PFSK-1 (cell line): Measurements from ENCODE around the gene MCM10.

Experiments used
- POLR2AphosphoS5 ChIP-seq: IDR thresholded peaks from 2 replicates; pipeline ENCODE4 v1.6.1; 2012; ENCODE audit warnings: low read depth, mild to moderate bottlenecking, control low read depth, low read length, moderate library complexity
- TAF1 ChIP-seq: IDR thresholded peaks from 2 replicates; pipeline ENCODE4 v1.6.1; 2012; ENCODE audit warnings: low read length, control low read depth, borderline replicate concordance; ENCODE audit not compliant: insufficient read depth
- TF ChIP-seq, protein P1 (sequence below), 2 experiments: IDR thresholded peaks; 2 replicates each; pipeline versions ENCODE4 v1.6.1 to v1.8.0; 2011 to 2012; ENCODE audit warnings: low read depth in 2 of 2, low read length in 2 of 2, control low read depth in 1 of 2, inconsistent platforms in 1 of 2, mild to moderate bottlenecking in 1 of 2, moderate library complexity in 1 of 2; ENCODE audit not compliant: insufficient read depth in 1 of 2

DNA sequence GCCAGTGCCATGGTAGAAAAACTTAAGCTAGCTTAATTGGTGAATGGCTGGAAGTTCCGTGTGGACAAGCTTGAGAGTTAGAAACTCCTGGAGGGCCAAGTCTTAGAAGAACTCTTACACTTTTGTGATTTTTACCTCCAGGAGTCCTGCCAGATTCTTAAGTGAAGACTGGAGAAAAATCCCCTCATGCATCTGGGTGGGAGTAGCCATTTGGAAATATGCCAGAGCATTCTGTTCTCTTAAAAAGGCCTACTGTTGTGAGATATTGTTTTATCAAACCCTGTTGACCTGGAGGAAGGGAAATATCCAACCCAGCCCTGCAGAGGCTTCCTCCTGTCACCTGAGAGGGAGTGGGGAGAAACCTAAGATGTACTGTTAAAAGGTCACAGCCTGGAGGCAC, 17.6 kb upstream of the MCM10 start:
- TF ChIP-seq, protein P1, sequence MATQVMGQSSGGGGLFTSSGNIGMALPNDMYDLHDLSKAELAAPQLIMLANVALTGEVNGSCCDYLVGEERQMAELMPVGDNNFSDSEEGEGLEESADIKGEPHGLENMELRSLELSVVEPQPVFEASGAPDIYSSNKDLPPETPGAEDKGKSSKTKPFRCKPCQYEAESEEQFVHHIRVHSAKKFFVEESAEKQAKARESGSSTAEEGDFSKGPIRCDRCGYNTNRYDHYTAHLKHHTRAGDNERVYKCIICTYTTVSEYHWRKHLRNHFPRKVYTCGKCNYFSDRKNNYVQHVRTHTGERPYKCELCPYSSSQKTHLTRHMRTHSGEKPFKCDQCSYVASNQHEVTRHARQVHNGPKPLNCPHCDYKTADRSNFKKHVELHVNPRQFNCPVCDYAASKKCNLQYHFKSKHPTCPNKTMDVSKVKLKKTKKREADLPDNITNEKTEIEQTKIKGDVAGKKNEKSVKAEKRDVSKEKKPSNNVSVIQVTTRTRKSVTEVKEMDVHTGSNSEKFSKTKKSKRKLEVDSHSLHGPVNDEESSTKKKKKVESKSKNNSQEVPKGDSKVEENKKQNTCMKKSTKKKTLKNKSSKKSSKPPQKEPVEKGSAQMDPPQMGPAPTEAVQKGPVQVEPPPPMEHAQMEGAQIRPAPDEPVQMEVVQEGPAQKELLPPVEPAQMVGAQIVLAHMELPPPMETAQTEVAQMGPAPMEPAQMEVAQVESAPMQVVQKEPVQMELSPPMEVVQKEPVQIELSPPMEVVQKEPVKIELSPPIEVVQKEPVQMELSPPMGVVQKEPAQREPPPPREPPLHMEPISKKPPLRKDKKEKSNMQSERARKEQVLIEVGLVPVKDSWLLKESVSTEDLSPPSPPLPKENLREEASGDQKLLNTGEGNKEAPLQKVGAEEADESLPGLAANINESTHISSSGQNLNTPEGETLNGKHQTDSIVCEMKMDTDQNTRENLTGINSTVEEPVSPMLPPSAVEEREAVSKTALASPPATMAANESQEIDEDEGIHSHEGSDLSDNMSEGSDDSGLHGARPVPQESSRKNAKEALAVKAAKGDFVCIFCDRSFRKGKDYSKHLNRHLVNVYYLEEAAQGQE (IDR thresholded peaks at IDR 0.05; ENCODE audit: insufficient read depth in 1 of 2, low read depth in 2 of 2, low read length in 2 of 2) = no peak
- TF ChIP-seq POLR2AphosphoS5 = no peak
- TF ChIP-seq TAF1 = no peak
